ENCODE results near the gene CNTN2. TPM values are rescaled to one million over a fixed set of nuclear protein-coding genes. Genes with fewer than 3 reads are reported as not detected.

CNTN2 gene
- total RNA-seq, 1 donor from 2014 or later: 7.4 TPM

DNA sequence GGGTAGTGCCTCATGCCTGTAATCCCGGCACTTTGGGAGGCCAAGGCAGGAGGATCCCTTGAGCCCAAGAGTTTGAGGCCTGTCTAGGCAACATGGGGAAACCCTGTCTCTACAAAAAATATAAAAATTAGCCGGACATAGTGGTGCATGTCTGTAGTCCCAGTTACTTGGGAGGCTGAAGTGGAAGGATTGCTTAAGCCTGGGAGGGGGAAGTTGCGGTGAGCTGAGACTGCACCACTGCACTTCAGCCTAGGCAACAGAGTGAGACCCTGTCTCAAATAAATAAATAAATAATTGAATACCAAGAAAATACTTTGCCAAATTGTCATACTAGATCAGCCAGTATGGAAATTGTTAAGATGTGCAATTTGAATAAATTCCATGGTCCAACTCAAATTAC, 84.6 kb downstream of the CNTN2 start:
- peaks cover 4% of the 10 kb centered on the region for H3K4me1 ChIP-seq
- no peak for DNase-seq (ENCODE audit: extremely low spot score in 2 of 2)
- no peaks in the 10 kb centered on the region for H3K36me3 ChIP-seq
- no peak for TF ChIP-seq POLR2AphosphoS5 (IDR thresholded peaks at IDR 0.05; ENCODE audit: insufficient read depth in 1 of 2, low read depth in 1 of 2)
- TF ChIP-seq, protein P1, sequence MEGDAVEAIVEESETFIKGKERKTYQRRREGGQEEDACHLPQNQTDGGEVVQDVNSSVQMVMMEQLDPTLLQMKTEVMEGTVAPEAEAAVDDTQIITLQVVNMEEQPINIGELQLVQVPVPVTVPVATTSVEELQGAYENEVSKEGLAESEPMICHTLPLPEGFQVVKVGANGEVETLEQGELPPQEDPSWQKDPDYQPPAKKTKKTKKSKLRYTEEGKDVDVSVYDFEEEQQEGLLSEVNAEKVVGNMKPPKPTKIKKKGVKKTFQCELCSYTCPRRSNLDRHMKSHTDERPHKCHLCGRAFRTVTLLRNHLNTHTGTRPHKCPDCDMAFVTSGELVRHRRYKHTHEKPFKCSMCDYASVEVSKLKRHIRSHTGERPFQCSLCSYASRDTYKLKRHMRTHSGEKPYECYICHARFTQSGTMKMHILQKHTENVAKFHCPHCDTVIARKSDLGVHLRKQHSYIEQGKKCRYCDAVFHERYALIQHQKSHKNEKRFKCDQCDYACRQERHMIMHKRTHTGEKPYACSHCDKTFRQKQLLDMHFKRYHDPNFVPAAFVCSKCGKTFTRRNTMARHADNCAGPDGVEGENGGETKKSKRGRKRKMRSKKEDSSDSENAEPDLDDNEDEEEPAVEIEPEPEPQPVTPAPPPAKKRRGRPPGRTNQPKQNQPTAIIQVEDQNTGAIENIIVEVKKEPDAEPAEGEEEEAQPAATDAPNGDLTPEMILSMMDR (IDR thresholded peaks at IDR 0.05): no peak
- TF ChIP-seq POLR2A (IDR thresholded peaks at IDR 0.05): no peak
- intact Hi-C loops (cut with DNase I): no loop called here
- H3K4me3 ChIP-seq: no peak overlapping the region
- no peak overlapping the region for H3K27ac ChIP-seq
- no peaks in the 10 kb centered on the region for H3K9me3 ChIP-seq
- H3K27me3 ChIP-seq: no peaks in the 10 kb centered on the region

Other genes starting within 250 kb of the CNTN2 start
- gene NFASC, start 172.3 kb upstream of the CNTN2 start, total RNA-seq: 23.3 TPM
- gene TMEM81, start 41.2 kb downstream of the CNTN2 start, total RNA-seq: 3.9 TPM
- 11.3 TPM for gene RBBP5, start 78.8 kb downstream of the CNTN2 start, total RNA-seq
- 12.0 TPM for gene DSTYK, start 168.5 kb downstream of the CNTN2 start, total RNA-seq
- 4.9 TPM for gene TMCC2, start 184.7 kb downstream of the CNTN2 start, total RNA-seq